Suprapubic skin (tissue), 4 donors: ENCODE results near the gene PIGS.

Experiments
- CTCF ChIP-seq, 2 donors: fragments of 200-600 bp in 1 of 2; fragments of 450-650 bp in 1 of 2; sonication (generic) in 1 of 2; IDR thresholded peaks; one replicate each; pipeline ENCODE4 v1.5.1; 2016 to 2019; ENCODE audit warnings: antibody characterized with exemption in 2 of 2, mild to moderate bottlenecking in 1 of 2, moderate library complexity in 1 of 2
- POLR2A ChIP-seq, 2 donors: fragments of 450-650 bp; IDR thresholded peaks; one replicate each; pipeline ENCODE4 v1.6.1; 2017; ENCODE audit warnings: antibody characterized with exemption in 2 of 2, mild to moderate bottlenecking in 2 of 2, moderate library complexity in 2 of 2
- POLR2AphosphoS5 ChIP-seq, 3 donors: sonication (generic); formaldehyde crosslinking; IDR thresholded peaks; one replicate each; pipeline ENCODE4 v1.6.1; 2017; ENCODE audit warnings: antibody characterized with exemption in 3 of 3

- TF ChIP-seq POLR2AphosphoS5 (IDR thresholded peaks at IDR 0.05): no peak
- TF ChIP-seq POLR2A (IDR thresholded peaks at IDR 0.05): no peak
- no peak for TF ChIP-seq CTCF (IDR thresholded peaks at IDR 0.05)
Observed at GRCh38 chr17:28613931-28614381, 42.6 kb upstream of the PIGS start, which contains the start of gene RSKR.
